Thoracic aorta (tissue), 2 donors: ENCODE results near the gene NPM1. TPM values are rescaled to one million over a fixed set of nuclear protein-coding genes. Genes with fewer than 3 reads are reported as not detected.
"Not testable (repeated sequence)": the region's sequence is repeated elsewhere in the genome, so short reads cannot be mapped to it uniquely, and the experiment has no call there.

Experiments used
- ATAC-seq: fragments of 150-250 bp; one replicate; pipeline ENCODE4 v1.8.0; 2017; ENCODE audit warnings: low read depth; ENCODE audit not compliant: insufficient number of reproducible peaks, low FRiP score
- DNase-seq: peaks from one replicate; pipeline ENCODE4 v3.0.0-alpha.2; 2020; ENCODE audit warnings: low spot score
- H3K27ac ChIP-seq, 2 donors: fragments of 200-600 bp; sonication (generic); 1 replicate in 1 of 2; 2 replicates in 1 of 2; pipeline ENCODE4 v1.5.1; 2016; ENCODE audit warnings: mild to moderate bottlenecking in 2 of 2, moderate library complexity in 2 of 2
- H3K27me3 ChIP-seq: fragments of 200-600 bp; sonication (generic); replicated peaks from 2 replicates; pipeline ENCODE4 v1.6.0; 2016; ENCODE audit warnings: mild to moderate bottlenecking; ENCODE audit not compliant: insufficient read depth
- H3K36me3 ChIP-seq: fragments of 200-600 bp; sonication (generic); one replicate; pipeline ENCODE4 v1.5.1; 2016
- H3K4me1 ChIP-seq, 2 donors: fragments of 200-600 bp; sonication (generic); 1 replicate in 1 of 2; 2 replicates in 1 of 2; pipeline versions ENCODE4 v1.5.1 to v1.6.0; 2016; ENCODE audit warnings: low read depth in 2 of 2, mild to moderate bottlenecking in 1 of 2; ENCODE audit not compliant: control insufficient read depth in 1 of 2
- H3K4me3 ChIP-seq: fragments of 200-600 bp; sonication (generic); 2 replicates; pipeline ENCODE4 v1.5.1; 2016; ENCODE audit warnings: mild to moderate bottlenecking
- H3K9me3 ChIP-seq: fragments of 200-600 bp; sonication (generic); 2 replicates; pipeline ENCODE4 v1.5.1; 2016
- CTCF ChIP-seq: fragments of 200-600 bp; sonication (generic); IDR thresholded peaks from one replicate; pipeline ENCODE4 v1.5.1; 2019; ENCODE audit warnings: antibody characterized with exemption
- total RNA-seq, 2 donors: library from RNA; depleted of rRNA; stranded (reverse); fragments of >200 nt; gene quantifications; one replicate each; pipeline versions ENCODE4 v1.1.0 to v1.2.3, GENCODE V29; 2016

Gene NPM1
- total RNA-seq, 2 donors from 2014 or later = 453 to 1,895 TPM

GRCh38 chr5:171400169-171400568, 12.5 kb downstream of the NPM1 start:
- TF ChIP-seq CTCF = no peak
- Histone ChIP-seq H3K36me3 (peaks cover 32% of the 10 kb centered on the region), H3K4me1 (no peaks in the 10 kb centered on the region), H3K4me3 (no peak overlapping the region), H3K27ac (no peak overlapping the region), H3K27me3 (no peaks in the 10 kb centered on the region), H3K9me3 (no peaks in the 10 kb centered on the region)
- ATAC-seq = no peak
- DNase-seq = no peak

GRCh38 chr5:171401167-171401947, 13.7 kb downstream of the NPM1 start:
- Histone ChIP-seq H3K4me3 (no peak overlapping the region), H3K9me3 (no peaks in the 10 kb centered on the region), H3K27me3 (no peaks in the 10 kb centered on the region), H3K27ac (no peak overlapping the region), H3K4me1 (no peaks in the 10 kb centered on the region), H3K36me3 (peaks cover 33% of the 10 kb centered on the region)
- ATAC-seq (no peak), DNase-seq (no peak)
- no peak for TF ChIP-seq CTCF

- not testable (repeated sequence) for H3K4me1 ChIP-seq, H3K27ac ChIP-seq, ATAC-seq, H3K9me3 ChIP-seq, H3K4me3 ChIP-seq, DNase-seq, H3K27me3 ChIP-seq
- peaks cover 44% of the 10 kb centered on the region for H3K36me3 ChIP-seq
These were observed 15.1 kb downstream of the NPM1 start for GRCh38 chr5:171402751-171403150.

- H3K4me3 ChIP-seq = no peak overlapping the region
- DNase-seq (no peak), ATAC-seq (no peak)
- H3K36me3 ChIP-seq = peaks cover 40% of the 10 kb centered on the region
- no peaks in the 10 kb centered on the region for H3K27me3 ChIP-seq
- H3K27ac ChIP-seq = no peak overlapping the region
- peak; percentile 37 for TF ChIP-seq CTCF
- peaks cover 12 to 19% of the 10 kb centered on the region in 2 donors for H3K4me1 ChIP-seq
- no peaks in the 10 kb centered on the region for H3K9me3 ChIP-seq
These were observed 18.0 kb downstream of the NPM1 start for GRCh38 chr5:171405615-171406014.

- Histone ChIP-seq H3K4me3 (no peak overlapping the region), H3K36me3 (peaks cover 30% of the 10 kb centered on the region), H3K9me3 (no peaks in the 10 kb centered on the region), H3K27me3 (no peaks in the 10 kb centered on the region), H3K27ac (no peak overlapping the region), H3K4me1 (peaks cover 15 to 31% of the 10 kb centered on the region in 2 donors)
- ATAC-seq (no peak), DNase-seq (no peak)
- TF ChIP-seq CTCF = no peak
These were observed 19.6 kb downstream of the NPM1 start for GRCh38 chr5:171407234-171407633.
